ENCODE measurements around the gene PRCP.

- TF ChIP-seq FOS (IDR thresholded peaks at IDR 0.05; ENCODE audit: borderline replicate concordance, insufficient read depth, low read length) (no peak), CTCF (IDR thresholded peaks at IDR 0.05; ENCODE audit: extremely low read depth in 1 of 2, insufficient read depth in 1 of 2, low read depth in 1 of 2, low read length in 2 of 2) (no peak), EZH2 (IDR thresholded peaks at IDR 0.05; ENCODE audit: borderline replicate concordance, low read depth, low read length, severe bottlenecking) (no peak), POLR2A (IDR thresholded peaks at IDR 0.05; ENCODE audit: low read depth, low read length) (no peak), POLR2AphosphoS5 (IDR thresholded peaks at IDR 0.05; ENCODE audit: insufficient read depth, low read depth, low read length) (no peak)
Measured at GRCh38 chr11:82944198-82944597, 44.0 kb upstream of the PRCP start.

All from endothelial cell of umbilical vein (primary cell).